Lung (tissue), 12 donors: ENCODE results near the gene SAXO2. TPM values are rescaled to one million over a fixed set of nuclear protein-coding genes. Genes with fewer than 3 reads are reported as not detected.
"Not testable (repeated sequence)": the region's sequence is repeated elsewhere in the genome, so short reads cannot be mapped to it uniquely, and the experiment has no call there.

Source experiments
- ATAC-seq: fragments of 200-7000 bp; cut with Tn5 transposase; one replicate; pipeline ENCODE4 v1.9.1; 2020; ENCODE audit warnings: moderate number of reproducible peaks; ENCODE audit not compliant: insufficient read depth, low FRiP score
- DNase-seq, 3 donors: peaks; one replicate each; pipeline ENCODE4 v3.0.0-alpha.2; 2013 to 2017
- H3K27ac ChIP-seq, 2 donors: one replicate each; pipeline ENCODE4 v1.5.1; 2013; ENCODE audit warnings: mild to moderate bottlenecking in 2 of 2, moderate library complexity in 2 of 2, control low read depth in 1 of 2, inconsistent platforms in 1 of 2, low read depth in 1 of 2, low read length in 1 of 2
- H3K27me3 ChIP-seq, 3 donors: one replicate each; pipeline ENCODE4 v1.5.1; 2013; ENCODE audit warnings: low read length in 2 of 3; ENCODE audit not compliant: control insufficient read depth in 3 of 3, insufficient read depth in 3 of 3
- H3K36me3 ChIP-seq, 4 donors: one replicate each; pipeline ENCODE4 v1.5.1; 2013; ENCODE audit warnings: low read length in 4 of 4, mild to moderate bottlenecking in 1 of 4, moderate library complexity in 1 of 4; ENCODE audit not compliant: control insufficient read depth in 4 of 4, insufficient read depth in 4 of 4
- H3K4me1 ChIP-seq, 5 donors: one replicate each; pipeline ENCODE4 v1.5.1; 2013; ENCODE audit warnings: low read length in 5 of 5, mild to moderate bottlenecking in 2 of 5, moderate library complexity in 1 of 5; ENCODE audit not compliant: control insufficient read depth in 5 of 5, insufficient read depth in 5 of 5
- H3K4me3 ChIP-seq: one replicate; pipeline ENCODE4 v1.5.1; 2013; ENCODE audit warnings: mild to moderate bottlenecking, control low read depth, moderate library complexity
- H3K9ac ChIP-seq, 2 donors: one replicate each; pipeline ENCODE4 v1.5.1; 2013; ENCODE audit warnings: low read length in 2 of 2, control low read depth in 1 of 2; ENCODE audit not compliant: insufficient read depth in 1 of 2
- H3K9me3 ChIP-seq, 4 donors: one replicate each; pipeline ENCODE4 v1.5.1; 2013; ENCODE audit warnings: low read length in 3 of 4, mild to moderate bottlenecking in 1 of 4, moderate library complexity in 1 of 4; ENCODE audit not compliant: control insufficient read depth in 4 of 4, insufficient read depth in 3 of 4
- CTCF ChIP-seq: IDR thresholded peaks from 2 replicates; pipeline ENCODE4 v1.5.1; 2012; ENCODE audit warnings: mild to moderate bottlenecking; ENCODE audit errors: control extremely low read depth, extremely low read depth
- WGBS, 2 donors: extraction: QIAGEN DNeasy Blood & Tissue Kit; methylation state at CpG; one replicate each; pipeline ENCODE4 v1.1.7; 2013; 5-methylcytosine and 5-hydroxymethylcytosine counted together
- polyA plus RNA-seq, 2 donors: library from polyadenylated mRNA; stranded (reverse); fragments of 200-250 nt; gene quantifications; one replicate each; pipeline ENCODE4 v1.2.1, GENCODE V29; 2013
- total RNA-seq, 2 donors: library from RNA; depleted of rRNA in 1 of 2; stranded (reverse); fragments of >200 nt in 1 of 2; gene quantifications; one replicate each; pipeline ENCODE4 v1.2.1, GENCODE V29; 2014 to 2021
- donor health status: control.
- donor health status: control.
- donor health status: Bipolar disorder and iron deficiency.
- donor health status: healthy.
- donor health status: DM: yes; HTN: yes; CAD: no.

Gene SAXO2
- total and polyA plus RNA-seq, 4 donors, result 5.9 to 54.0 (median 29.6) TPM

DNA sequence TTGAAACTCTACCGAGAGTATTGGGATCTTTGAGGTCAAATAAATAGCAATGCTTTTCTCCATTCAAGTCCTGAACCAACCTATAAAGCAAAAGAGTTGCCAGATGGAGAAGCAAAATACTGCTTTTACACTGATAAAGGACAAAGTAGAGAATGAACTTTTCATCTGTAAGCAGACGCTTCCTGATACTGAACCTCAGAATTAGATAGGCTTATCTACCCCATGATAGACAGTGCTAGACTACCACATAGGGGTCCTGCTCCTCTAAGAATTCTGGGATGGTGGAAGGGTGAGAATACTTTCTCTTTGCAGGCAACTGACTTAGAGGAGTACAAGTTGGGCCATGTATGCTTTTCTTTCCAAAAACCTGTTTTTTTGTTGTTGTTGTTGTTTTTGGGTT, 9.5 kb downstream of the SAXO2 start:
- Histone ChIP-seq H3K27me3 (no peaks in the 10 kb centered on the region), H3K36me3 (peaks cover 0 to 6% (median 3%) of the 10 kb centered on the region in 4 donors), H3K9ac (no peak overlapping the region), H3K4me1 (no peaks in the 10 kb centered on the region), H3K4me3 (no peak overlapping the region), H3K9me3 (peaks cover 0 to 6% (median under 1%) of the 10 kb centered on the region in 4 donors), H3K27ac (no peak overlapping the region)
- WGBS, 2 donors, result 92 to 93% methylated on average over 2 of the region's 2 CpGs
- ATAC-seq (no peak), DNase-seq (no peak)
- TF ChIP-seq CTCF, result no peak

- ATAC-seq (no peak), DNase-seq (no peak)
- TF ChIP-seq CTCF, result no peak
- Histone ChIP-seq H3K4me3 (no peak overlapping the region), H3K36me3 (peaks cover 0 to 6% (median 3%) of the 10 kb centered on the region in 4 donors), H3K4me1 (no peaks in the 10 kb centered on the region), H3K9ac (no peak overlapping the region), H3K27me3 (no peaks in the 10 kb centered on the region), H3K9me3 (peaks cover 0 to 6% (median under 1%) of the 10 kb centered on the region in 4 donors), H3K27ac (no peak overlapping the region)
These were observed 12.8 kb downstream of the SAXO2 start for GRCh38 chr15:82275410-82275809.

- H3K4me3 ChIP-seq, H3K4me1 ChIP-seq, H3K27ac ChIP-seq, DNase-seq, H3K9ac ChIP-seq, H3K27me3 ChIP-seq, H3K9me3 ChIP-seq, ATAC-seq, H3K36me3 ChIP-seq: not testable (repeated sequence)
These were observed 18.7 kb downstream of the SAXO2 start for GRCh38 chr15:82281276-82281675.

DNA sequence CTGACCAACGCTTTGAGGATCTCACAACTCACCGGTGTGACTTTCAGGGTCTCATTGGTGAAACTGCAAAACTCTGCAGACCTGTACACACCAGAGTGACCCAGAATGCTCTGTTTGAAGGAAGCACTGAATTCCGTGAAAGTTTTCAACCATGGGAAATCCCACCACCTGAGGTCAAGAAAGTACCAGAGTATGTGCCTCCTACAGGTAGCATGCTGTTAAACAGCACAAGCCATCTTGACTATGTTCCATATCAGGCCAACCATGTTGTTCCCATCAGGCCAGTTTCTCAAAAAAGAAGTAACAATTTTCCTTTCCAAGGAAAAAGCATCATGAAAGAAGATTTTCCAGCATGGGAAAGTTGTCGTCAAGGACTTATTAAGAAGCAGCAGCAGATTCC, 19.8 kb downstream of the SAXO2 start:
- H3K9ac ChIP-seq, H3K36me3 ChIP-seq, H3K4me3 ChIP-seq, H3K4me1 ChIP-seq, H3K9me3 ChIP-seq, H3K27me3 ChIP-seq, ATAC-seq, DNase-seq, H3K27ac ChIP-seq: not testable (repeated sequence)
- WGBS, 2 donors, result 92 to 93% methylated on average over 4 of the region's 4 CpGs

DNA sequence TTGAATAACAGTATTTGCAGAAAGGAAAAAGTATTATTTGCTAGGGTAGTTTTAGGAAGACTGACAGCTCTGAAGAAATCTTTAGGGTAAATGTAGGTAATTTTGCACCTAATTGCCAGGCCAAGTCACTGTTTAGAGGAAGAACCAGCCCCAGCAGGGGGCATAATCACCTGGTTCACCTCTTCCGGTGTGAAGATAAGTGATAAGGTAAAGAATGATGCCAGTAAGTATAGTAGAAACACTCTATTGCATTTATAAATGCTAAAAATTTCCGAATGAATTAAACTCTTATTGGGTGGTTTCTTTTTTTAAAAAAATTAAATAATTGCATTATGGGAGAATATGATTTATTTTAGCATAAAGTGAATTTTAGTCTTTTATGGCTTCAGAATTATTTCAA, 21.8 kb downstream of the SAXO2 start:
- H3K9me3 ChIP-seq, H3K36me3 ChIP-seq, H3K9ac ChIP-seq, H3K4me1 ChIP-seq, H3K27ac ChIP-seq, H3K27me3 ChIP-seq, H3K4me3 ChIP-seq, DNase-seq, ATAC-seq: not testable (repeated sequence)
- WGBS, 2 donors, result 85 to 94% methylated on average over 1 of the region's 2 CpGs

GRCh38 chr15:82286475-82286874, 23.9 kb downstream of the SAXO2 start:
- ATAC-seq, H3K9ac ChIP-seq, H3K27ac ChIP-seq, H3K27me3 ChIP-seq, H3K4me1 ChIP-seq, H3K36me3 ChIP-seq, H3K9me3 ChIP-seq, H3K4me3 ChIP-seq, DNase-seq: not testable (repeated sequence)
- 39 to 51% methylated on average over 4 of the region's 4 CpGs for WGBS, 2 donors

DNA sequence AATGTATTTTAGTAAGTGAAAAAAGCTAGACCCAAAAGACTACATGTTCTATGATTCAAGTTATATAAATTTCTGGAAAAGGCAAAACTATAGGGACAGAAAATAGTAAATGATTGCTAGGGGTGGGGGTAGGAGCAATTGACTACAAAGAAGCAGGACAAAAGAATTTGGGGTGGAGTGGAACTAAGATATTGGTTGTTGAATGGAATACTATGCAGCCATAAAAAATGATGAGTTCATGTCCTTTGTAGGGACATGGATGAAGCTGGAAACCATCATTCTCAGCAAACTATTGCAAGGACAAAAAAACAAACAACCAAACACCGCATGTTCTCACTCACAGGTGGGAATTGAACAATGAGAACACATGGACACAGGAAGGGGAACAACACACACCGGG, 25.6 kb downstream of the SAXO2 start:
- H3K27me3 ChIP-seq, ATAC-seq, H3K4me3 ChIP-seq, DNase-seq, H3K4me1 ChIP-seq, H3K27ac ChIP-seq, H3K36me3 ChIP-seq, H3K9ac ChIP-seq, H3K9me3 ChIP-seq: not testable (repeated sequence)
- WGBS, 2 donors, result 93 to 96% methylated on average over 2 of the region's 2 CpGs
